Left ventricle myocardium superior (tissue), 1 donor: ENCODE data around the gene TUSC1. TPM values are rescaled to one million over a fixed set of nuclear protein-coding genes. Genes with fewer than 3 reads are reported as not detected.
"Not testable (repeated sequence)": the region's sequence is repeated elsewhere in the genome, so short reads cannot be mapped to it uniquely, and the experiment has no call there.

ENCODE experiments used
- ATAC-seq: fragments of 200-7000 bp; cut with Tn5 transposase; one replicate; pipeline ENCODE4 v1.9.1; 2020; ENCODE audit warnings: mild to moderate bottlenecking, moderate library complexity
- DNase-seq: peaks from one replicate; pipeline ENCODE4 v3.0.0-alpha.2; 2020
- intact Hi-C: fragments of 100-400 bp; cut with micrococcal nuclease; formaldehyde crosslinking; loops from one replicate; pipeline ENCODE4 v1.11.0; 2022
- long read RNA-seq: library from polyadenylated mRNA; unstranded; transcript quantifications from one replicate; pipeline ENCODE4 v2.0.0, GENCODE V29; 2021
- total RNA-seq: library from RNA; stranded (reverse); fragmentation: NEBNext Ultra II Directional; extraction: Animal tissue kit (Norgen Biotek cat#: 25700); gene quantifications from one replicate; pipeline ENCODE4 v1.2.1, GENCODE V29; 2021
- donor health status: DM: no; HTN: yes; CAD: no; lungs with severe emphysema.

Gene TUSC1
- 13.1 TPM for total RNA-seq
- long read RNA-seq, transcript TUSC1-201 (1 exons, 2,052 nt): major isoform, 73 of 73 reads
- long read RNA-seq, partial matches to known transcripts: 0 of 73 reads
- long read RNA-seq, other reads (novel, unspliced or antisense): 0 of 73 reads

DNA sequence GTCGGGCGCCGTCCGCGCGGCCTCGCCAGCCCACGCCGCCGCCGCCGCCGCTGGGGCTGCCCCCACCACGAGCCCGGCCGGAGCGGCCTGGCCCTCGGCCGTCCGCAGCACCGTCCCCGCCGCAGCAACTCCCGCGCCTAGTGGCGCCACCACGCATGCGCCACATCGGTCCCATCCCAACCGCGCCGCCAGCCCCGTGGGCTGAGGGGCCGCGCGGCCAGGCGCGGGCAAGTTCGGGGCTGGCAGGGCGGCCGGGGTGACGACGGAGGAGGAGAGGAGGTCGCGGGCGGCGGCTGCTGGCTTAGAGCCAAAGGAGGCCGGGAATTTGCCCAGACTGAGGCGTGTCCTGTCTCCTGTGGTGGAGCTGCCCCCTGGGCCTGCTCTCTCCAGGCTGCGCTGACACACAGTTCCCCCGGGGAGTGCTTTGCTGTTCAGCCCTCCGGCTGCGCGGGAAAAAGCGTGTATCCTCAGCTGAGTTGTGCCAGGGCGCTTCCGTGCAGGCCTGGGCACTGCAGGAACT, at the start of gene TUSC1:
Gene TUSC1, minus strand, starts transcription at position 298 of the 520 bp plus-strand sequence. Its CDS starts 132 bp downstream, at position 166.
- intact Hi-C loops: no loop called here
- ATAC-seq (peak; percentile 92), DNase-seq (peak; percentile 91)

DNA sequence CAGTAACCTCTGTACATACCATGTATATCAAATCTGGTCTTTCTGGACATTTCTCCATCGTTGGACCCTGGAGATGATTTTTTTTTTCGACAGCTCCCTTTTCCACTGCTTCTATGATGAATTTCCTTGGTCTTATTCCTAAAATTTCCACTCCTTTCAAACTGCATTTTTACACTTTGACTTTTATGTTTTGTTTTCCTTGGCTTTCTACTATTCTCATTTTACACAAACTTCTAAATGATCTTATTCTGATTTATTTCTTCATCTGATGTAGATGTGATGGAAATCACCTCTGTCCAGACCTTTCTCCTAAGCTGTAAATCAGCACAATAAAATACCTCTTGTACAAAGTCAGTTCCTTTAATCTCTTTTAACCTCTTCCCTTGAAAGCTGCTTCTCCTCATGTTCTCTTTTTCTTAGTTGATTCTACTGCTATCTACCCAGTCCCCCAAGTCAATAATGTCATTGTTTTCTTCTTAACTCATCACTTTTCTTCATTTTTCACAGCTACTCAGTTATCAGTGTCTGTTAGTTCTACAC, 48.7 kb upstream of the TUSC1 start:
- DNase-seq: no peak
- intact Hi-C loops: no loop called here
- no peak for ATAC-seq

DNA sequence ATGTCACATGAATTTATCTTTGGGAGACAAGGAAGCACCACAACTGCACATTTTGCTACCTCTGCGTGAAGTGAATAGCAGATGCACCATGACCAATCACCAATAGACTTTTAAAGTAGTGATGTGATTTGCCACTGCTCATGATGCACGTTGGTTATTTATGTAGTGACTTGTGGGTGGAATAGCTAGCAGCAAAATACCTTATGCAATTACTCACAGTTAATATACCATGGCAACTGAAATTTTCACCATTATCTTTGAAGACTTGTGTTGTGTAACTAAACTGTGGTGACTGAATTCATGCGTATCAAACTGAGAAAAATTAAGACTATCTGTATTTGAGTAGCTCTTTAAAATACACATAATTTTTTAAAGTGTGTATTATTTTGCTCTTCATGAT, 46.2 kb upstream of the TUSC1 start:
- no peak for DNase-seq
- intact Hi-C loops: no loop called here
- ATAC-seq: no peak

DNA sequence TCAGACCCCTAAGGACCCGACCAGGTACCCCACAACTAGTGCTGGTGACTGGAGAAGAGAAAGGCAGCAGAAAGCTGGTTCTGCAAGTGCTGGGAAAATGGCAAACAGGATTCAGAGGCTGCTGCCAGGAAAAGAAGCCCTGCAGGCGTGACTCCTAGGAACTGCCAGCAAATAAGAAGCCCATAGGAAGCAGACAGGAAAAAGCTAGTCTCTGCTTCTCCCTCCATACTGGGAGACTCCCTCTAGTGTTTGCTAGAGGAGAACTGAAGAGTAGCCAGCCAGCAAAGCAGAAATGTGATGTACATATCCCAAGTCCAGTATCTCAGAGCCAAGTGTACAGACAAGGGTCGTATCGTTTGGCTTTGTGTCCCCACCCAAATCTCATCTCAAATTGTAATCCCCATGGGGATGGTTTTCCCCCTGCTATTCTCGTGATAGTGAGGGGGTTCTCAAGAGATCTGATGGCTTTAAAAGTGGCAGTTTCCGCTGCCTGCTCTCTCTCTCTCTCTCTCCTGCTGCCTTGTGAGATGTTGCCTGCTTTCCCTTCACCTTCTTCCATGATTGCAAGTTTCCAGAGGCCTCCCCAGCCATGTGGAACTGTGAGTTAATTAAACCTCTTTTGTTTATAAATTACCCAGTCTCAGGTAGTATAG, 38.1 kb upstream of the TUSC1 start:
- intact Hi-C loops: no loop called here
- ATAC-seq: peak; percentile 63
- no peak for DNase-seq

DNA sequence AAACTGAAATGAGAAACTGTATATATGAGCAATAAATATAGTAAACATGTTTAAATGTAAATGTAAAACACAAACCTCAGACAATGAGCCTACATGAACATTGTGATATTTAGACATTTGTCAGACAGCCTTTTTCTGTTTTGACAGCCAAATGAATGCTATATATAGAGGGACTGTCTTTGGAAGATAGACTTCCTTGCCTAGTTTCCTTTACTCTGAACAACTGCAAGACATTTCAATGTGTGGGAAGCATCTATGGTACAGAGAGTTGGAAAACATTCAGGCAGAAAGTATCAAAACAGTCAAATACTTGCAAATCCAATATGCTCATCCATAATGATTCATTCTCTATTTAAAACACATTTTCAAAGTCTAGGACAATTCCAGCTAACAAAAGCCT, 31.7 kb upstream of the TUSC1 start:
- no peak for DNase-seq

DNA sequence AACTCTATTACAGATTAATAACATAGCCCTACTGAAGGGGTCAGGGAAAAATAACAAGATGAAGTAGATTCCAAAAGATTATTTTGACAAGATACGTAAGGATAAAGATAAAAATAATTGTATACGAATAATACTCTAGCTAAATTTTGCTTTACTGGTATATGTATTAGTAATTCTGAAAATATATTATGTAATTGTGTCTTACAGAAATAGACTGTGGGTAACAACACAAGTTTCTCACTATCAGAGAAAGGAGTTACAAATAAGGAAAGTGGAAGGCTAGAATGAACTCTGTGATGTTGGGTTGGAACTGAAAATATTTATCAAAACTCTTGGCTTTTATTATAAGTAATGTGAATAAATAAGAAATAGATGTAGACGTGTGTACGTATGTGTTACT, 26.6 kb upstream of the TUSC1 start:
- intact Hi-C loops: no loop called here
- ATAC-seq (no peak), DNase-seq (no peak)

More for the DNA sequence above, 31.7 kb upstream of the TUSC1 start:
- ATAC-seq: no peak
- intact Hi-C loops: no loop called here

DNA sequence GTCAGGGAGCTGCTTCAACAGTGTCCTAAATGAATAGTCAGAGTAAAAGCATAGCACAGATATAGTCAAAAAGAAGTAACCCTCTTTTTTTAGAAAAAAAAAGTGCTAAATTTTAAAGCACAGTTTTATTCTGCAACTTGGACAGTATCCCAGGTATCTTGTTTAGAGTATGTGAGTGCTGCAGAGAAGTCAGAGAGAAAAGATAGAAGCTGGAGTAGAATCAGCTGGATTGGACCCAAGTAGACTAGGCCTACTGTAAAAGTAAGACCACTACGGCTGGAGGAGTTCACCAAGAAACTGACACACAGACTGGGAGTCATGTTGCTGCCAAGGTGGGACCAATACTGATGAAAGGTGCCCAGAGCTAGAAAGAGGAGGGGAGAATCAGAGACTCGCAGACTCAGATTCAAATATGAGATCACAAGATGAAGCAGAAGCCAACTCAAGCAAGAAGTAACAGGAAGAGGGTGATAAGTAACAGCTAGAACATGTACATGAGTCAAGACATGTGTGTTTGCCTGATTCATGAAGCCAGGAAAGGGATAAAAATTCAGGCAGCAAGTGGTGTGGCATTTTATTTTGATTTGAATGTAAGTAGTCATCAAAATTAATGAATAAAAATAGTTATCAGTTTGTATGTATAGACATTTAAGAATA, 25.6 kb upstream of the TUSC1 start:
- intact Hi-C loops: no loop called here
- no peak for DNase-seq
- no peak for ATAC-seq

DNA sequence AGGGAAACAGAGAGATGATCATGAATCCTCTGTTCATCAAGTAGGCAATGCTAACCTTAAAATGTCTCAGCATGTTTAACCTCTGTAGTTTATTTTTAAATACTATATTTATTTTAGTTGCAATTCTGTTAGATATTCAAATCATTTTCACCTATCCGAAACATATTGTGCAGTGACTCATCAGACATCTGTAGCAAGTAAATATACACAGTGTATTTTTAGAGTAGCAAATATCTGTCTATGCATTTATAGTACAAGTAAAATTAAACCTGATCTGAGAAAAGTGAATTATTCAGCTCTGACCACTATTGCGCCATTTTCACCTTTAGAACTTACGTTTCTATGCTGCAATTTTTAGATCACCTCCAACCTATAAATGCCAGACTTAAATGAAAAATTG, 24.3 kb upstream of the TUSC1 start:
- DNase-seq (no peak), ATAC-seq (no peak)
- intact Hi-C loops: no loop called here

DNA sequence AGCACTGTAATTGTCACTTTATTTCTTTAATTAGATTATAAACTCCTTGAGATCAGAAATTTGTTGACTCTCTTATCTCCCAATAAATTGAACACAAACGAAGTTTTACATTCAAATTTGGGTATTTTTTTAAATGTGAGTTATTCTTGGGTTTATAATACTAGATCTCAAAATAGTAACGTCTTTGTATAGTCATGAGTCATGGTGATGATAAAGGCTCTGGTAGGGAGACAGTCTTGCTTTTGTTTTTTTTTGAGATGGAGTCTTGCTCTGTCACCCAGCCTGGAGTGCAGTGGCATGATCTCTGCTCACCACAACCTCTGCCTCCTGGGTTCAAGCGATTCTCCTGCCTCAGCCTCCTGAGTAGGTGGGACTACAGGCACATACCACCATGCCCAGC, 22.7 kb upstream of the TUSC1 start:
- DNase-seq, ATAC-seq, intact Hi-C loops: not testable (repeated sequence)

DNA sequence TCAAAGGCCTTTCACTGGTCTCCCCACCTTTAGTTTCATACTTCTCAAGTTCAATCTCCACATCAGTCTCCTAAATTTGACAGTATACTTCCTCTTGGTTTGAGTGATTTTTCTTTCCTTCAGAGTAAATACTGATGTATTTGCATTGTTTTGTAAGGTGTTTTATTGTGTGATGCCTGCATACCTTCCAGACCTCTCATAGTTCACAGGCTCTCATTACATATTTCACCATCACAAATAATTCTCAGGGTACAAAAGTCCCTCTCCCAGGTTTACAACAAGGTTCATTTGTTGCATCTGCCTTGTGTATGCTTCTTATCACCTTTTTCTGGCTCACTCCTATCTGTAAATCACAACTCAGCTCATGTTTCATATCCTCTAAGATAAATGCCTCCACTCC, 22.2 kb upstream of the TUSC1 start:
- DNase-seq (no peak), ATAC-seq (no peak)
- intact Hi-C loops: no loop called here

DNA sequence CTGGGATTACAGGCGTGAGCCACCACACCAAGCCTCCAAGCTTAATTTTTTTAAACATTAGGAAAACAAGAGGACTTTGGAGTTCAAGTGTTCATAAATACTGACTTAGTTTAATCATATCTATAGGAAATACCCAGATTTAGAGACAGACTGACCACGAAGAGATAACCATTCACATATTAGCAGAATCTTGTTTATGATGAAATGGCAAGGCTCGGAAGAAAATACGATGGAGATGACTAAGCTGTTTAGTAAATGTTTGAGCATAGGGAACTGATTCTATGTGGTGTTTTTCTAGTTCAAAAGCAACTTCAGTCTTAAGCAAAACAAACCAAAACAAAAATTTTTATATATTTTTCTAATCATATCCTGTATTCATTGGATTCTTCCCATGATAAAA, 13.5 kb upstream of the TUSC1 start:
- ATAC-seq (no peak), DNase-seq (no peak)
- intact Hi-C loops: no loop called here

DNA sequence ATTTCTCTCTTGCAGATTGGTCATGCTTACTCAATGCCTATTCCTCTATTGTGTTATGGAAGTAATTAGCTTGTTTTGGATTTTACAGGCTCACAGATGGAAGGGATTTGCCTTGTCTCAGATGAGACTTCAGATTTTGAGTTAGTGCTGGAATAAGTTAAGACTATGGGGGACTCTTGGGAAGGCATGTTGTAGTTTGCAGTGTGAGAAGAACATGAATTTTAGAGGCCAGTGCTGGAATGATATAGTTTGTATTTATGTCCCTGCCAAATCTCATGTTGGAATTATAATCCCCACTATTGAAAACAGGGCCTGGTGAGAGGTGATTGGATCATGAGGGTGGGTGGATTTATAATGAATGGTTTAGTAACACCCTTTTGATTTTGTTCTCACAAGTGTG, 6.1 kb upstream of the TUSC1 start:
- DNase-seq: no peak
- intact Hi-C loops: no loop called here
- no peak for ATAC-seq

DNA sequence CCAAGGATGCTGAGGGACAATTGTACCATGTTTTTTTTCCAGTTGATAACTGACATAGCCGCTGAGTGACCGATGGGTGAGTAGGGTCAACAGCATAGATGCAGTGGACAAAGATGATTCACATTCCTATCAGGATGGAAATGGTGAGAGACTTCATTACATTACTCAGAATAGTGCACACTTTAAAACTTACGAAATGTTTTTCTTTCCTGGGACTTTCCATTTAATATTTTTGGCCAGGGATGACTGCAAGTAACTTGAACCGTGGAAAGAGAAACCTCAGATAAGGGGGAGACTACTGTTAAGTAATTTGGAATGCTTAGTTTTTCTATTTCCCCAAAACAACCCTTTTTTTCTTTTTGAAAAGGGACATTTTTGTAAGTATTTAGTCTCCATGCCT, 3.0 kb upstream of the TUSC1 start:
- no peak for DNase-seq
- intact Hi-C loops: no loop called here
- no peak for ATAC-seq

DNA sequence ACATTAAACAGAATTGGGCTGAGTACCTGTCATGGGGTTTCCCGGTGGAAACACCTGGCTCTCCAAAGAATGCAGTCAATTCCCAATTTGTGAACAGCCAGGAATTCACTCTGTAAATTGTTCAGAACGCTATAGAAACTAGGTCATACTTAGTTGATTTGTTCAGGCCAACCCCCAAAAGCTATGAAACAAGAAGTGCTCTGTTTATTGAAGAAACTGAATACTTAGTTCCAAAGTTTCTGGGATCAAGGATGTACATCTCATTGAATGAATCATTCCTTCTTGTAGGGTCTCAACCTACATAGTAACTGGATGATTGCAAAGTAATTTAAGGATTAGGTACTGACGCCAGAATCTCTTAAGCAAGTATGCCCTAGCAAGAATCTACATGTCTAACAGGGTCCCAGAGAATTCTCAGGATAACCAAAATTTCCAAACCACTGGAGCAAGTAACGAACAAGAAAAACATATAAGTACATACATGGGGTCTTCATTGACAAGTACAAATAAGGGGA, 659 bp upstream of the TUSC1 start:
- intact Hi-C loops: no loop called here
- no peak for ATAC-seq

DNA sequence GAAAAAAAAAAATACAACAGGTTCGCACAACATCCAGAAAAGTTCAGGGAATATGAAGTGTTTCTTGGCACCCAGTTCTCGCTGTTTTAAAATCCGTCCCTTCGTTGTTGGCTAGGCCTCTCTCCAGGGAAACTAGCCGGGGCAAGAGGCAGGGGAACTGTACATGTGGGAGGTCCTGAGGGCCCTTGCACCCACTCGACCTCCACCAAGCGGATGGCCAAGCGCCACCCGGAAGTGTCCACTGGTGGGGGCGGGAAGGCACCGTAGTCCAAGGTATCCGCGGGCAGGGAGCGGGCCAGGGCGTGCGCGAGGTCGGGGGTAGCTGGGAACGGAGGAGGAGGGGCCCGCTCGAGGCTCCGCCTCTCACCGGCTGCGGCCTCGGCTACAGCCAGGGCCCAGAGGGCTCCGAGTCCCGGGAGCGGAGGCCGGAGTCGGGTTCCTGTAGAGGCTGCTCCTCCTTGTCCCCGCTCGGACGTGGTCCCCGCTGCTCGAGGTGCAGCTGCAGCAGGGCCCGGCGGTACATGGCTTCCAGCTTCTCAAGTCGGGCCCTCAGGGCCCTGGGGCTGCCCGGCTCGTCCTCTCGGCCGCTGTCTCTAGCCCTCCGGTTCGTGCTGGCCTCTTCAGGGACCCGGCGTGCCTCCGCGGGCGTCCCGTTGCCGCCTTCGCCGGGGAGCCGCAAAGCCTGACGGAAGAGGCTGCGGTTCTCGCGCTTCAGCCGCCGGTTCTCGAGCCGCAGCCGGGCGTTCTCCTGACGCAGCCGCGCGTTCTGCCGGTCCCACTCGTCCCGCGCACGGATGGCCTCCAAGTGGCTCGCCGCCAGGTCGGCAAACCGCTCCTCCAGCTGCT, 720 bp downstream of the TUSC1 start:
- DNase-seq (peak; percentile 93), ATAC-seq (peak; percentile 97)
- intact Hi-C loops: no loop called here

More for the DNA sequence above, 659 bp upstream of the TUSC1 start:
- DNase-seq: no peak

DNA sequence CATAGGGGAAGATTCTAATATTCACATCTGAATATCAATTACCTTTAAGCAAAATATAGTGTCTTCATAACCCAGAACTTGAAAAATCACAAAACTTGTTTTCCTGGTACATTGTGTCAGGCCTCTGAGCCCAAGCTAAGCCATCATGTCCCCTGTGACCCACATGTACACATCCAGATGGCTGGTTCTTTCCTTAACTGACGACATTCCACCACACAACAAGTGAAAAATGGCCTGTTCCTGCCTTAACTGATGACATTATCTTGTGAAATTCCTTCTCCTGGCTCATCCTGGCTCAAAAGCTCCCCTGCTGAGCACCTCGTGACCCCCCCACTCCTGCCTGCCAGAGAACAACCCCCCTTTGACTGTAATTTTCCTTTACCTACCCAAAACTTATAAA, 2.4 kb downstream of the TUSC1 start:
- ATAC-seq, DNase-seq, intact Hi-C loops: not testable (repeated sequence)

DNA sequence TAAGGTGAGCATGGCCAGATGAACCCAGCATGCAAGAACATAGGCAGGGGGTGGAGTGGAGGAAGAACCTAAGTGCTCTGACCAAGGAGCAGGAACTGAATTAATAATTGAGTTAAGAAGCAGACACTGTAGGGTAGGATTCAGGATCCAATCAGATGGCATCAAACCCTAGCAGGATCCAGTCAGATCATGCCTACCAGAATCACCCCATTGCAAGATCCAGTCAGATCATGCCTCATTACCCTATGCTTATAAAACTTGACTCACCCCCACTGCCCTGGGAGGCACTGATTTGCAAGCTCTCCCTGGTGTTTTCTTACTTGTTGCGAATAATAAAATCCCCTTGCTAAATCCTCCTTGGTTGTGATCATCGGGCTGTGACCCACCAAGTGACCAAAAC, 19.7 kb downstream of the TUSC1 start:
- intact Hi-C loops: no loop called here
- ATAC-seq: no peak

DNA sequence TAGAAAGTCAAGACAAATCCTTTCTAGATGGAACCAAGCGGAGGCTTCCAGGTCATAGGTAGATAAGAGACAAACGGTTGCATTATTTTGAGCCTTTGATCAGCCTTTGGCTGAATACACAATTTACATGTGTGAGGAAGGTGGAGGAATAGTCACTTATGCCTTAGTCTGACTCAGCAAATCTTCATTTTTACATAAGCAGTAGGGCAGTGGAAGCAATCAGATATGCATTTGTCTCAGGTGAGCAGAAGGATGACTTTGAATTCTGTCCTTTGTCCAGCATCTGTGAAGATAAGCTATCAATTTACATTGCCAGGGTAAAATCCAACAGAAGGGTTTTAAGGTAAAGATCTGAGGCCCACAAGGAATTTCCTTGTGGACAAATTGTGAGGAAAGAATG, 23.8 kb downstream of the TUSC1 start:
- intact Hi-C loops: no loop called here
- DNase-seq (no peak), ATAC-seq (no peak)

More for the DNA sequence above, 19.7 kb downstream of the TUSC1 start:
- DNase-seq: no peak

DNA sequence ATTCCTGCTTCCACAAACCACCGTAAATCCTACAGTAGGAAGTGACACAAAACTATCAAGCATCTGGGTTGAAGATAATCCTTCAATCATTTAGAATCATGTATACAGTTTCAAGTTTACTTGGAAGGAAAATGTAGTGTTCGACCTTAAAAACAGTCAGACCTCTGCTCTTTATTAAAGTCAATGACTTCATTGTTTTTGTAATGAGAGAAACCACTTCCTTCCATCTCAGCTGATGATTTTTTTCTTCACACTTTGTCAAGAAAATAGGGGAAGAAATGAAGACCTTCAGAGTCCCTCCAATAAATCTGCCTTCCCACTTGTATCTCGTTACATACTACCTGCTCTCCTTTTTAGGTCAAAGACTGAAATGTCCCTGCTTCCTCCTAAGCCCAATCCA, 30.1 kb downstream of the TUSC1 start:
- DNase-seq (no peak), ATAC-seq (no peak)
- intact Hi-C loops: no loop called here
